RWPE2 (cell line): ENCODE measurements around the gene CROCC2.

Experiments used
- ATAC-seq: fragments of 200-7000 bp; cut with Tn5 transposase; 3 replicates; pipeline ENCODE4 v1.9.1; 2021; ENCODE audit warnings: low read depth
- DNase-seq: peaks from one replicate; pipeline ENCODE4 v3.0.0-alpha.2; 2020; ENCODE audit warnings: low spot score
- H3K27ac ChIP-seq: fragments of 450-650 bp; 2 replicates; pipeline ENCODE4 v1.5.1; 2017; ENCODE audit warnings: mild to moderate bottlenecking; ENCODE audit not compliant: poor library complexity, severe bottlenecking
- H3K27me3 ChIP-seq: fragments of 250-450 bp; sonication (Bioruptor Pico); 2 replicates; pipeline ENCODE4 v1.5.1; 2021; ENCODE audit warnings: mild to moderate bottlenecking, moderate library complexity; ENCODE audit not compliant: insufficient read depth, poor library complexity, severe bottlenecking
- H3K36me3 ChIP-seq: fragments of 250-450 bp; sonication (Bioruptor Pico); 2 replicates; pipeline ENCODE4 v1.5.1; 2020; ENCODE audit warnings: low read depth, mild to moderate bottlenecking, moderate library complexity
- H3K4me1 ChIP-seq: fragments of 250-450 bp; sonication (Bioruptor Pico); 2 replicates; pipeline ENCODE4 v1.5.1; 2021; ENCODE audit warnings: mild to moderate bottlenecking, moderate library complexity; ENCODE audit not compliant: insufficient read depth, poor library complexity, severe bottlenecking
- H3K4me3 ChIP-seq: fragments of 250-450 bp; sonication (Bioruptor Pico); 2 replicates; pipeline ENCODE4 v1.5.1; 2021; ENCODE audit warnings: mild to moderate bottlenecking, moderate library complexity; ENCODE audit not compliant: severe bottlenecking
- H3K9me3 ChIP-seq: fragments of 250-450 bp; sonication (Bioruptor Pico); 2 replicates; pipeline ENCODE4 v1.5.1; 2021; ENCODE audit warnings: mild to moderate bottlenecking, moderate library complexity; ENCODE audit not compliant: severe bottlenecking
- TF ChIP-seq, protein P1 (sequence below): fragments of 450-650 bp; IDR thresholded peaks from one replicate; pipeline ENCODE4 v1.5.1; 2017; ENCODE audit warnings: mild to moderate bottlenecking, moderate library complexity; ENCODE audit not compliant: poor library complexity, severe bottlenecking

The CROCC2 gene

DNA sequence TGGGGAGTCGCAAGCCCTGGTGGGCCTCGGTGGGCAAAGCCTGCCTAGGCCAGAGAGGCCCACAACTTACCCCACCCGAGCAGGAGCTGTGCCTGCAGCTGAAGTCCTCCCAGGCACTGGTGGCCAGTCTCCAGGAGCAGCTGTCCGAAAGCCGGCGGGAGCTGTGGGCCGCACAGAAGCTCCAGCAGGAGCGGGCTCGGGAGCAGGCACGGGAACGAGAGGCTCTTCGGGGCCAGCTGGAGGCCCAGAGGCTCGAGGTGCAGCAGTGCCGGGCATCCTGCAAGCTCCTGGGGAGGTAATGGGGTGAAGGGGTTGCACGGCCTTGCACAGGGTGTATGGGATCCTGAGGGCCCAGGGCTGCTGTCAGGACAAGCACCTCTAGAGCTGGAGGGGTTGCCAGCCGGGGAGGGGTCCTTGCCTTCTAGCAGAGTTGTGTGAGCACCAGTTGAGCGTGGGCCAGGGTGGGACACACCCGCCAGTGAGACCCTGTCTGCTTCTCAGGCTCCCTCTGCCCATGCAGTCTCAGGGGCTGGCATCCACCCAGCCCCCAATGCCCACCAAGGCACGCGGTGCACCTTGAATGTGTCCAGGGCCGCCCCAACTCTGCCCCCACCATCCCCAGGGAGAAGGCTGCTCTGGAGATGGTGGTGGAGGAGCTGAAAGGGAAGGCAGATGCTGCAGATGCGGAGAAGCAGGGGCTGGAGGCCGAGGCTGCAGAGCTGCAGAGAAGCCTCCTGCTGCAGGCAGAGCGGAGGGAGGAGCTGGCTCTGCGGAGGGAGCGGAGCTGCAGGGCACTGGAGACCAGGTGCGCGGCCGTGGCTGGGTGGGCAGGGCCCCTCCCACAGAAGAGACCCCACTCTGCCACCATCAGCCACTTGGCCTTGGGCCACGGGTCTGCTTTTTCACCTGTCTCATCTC lies 27.2 kb downstream of the CROCC2 start:
- TF ChIP-seq, protein P1, sequence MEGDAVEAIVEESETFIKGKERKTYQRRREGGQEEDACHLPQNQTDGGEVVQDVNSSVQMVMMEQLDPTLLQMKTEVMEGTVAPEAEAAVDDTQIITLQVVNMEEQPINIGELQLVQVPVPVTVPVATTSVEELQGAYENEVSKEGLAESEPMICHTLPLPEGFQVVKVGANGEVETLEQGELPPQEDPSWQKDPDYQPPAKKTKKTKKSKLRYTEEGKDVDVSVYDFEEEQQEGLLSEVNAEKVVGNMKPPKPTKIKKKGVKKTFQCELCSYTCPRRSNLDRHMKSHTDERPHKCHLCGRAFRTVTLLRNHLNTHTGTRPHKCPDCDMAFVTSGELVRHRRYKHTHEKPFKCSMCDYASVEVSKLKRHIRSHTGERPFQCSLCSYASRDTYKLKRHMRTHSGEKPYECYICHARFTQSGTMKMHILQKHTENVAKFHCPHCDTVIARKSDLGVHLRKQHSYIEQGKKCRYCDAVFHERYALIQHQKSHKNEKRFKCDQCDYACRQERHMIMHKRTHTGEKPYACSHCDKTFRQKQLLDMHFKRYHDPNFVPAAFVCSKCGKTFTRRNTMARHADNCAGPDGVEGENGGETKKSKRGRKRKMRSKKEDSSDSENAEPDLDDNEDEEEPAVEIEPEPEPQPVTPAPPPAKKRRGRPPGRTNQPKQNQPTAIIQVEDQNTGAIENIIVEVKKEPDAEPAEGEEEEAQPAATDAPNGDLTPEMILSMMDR = no peak
- Histone ChIP-seq H3K4me1 (no peaks in the 10 kb centered on the region), H3K27ac (no peak overlapping the region), H3K36me3 (no peaks in the 10 kb centered on the region), H3K27me3 (no peaks in the 10 kb centered on the region), H3K4me3 (no peak overlapping the region), H3K9me3 (peaks cover 2% of the 10 kb centered on the region)
- no peak for ATAC-seq
- peak; percentile 60 for DNase-seq

DNA sequence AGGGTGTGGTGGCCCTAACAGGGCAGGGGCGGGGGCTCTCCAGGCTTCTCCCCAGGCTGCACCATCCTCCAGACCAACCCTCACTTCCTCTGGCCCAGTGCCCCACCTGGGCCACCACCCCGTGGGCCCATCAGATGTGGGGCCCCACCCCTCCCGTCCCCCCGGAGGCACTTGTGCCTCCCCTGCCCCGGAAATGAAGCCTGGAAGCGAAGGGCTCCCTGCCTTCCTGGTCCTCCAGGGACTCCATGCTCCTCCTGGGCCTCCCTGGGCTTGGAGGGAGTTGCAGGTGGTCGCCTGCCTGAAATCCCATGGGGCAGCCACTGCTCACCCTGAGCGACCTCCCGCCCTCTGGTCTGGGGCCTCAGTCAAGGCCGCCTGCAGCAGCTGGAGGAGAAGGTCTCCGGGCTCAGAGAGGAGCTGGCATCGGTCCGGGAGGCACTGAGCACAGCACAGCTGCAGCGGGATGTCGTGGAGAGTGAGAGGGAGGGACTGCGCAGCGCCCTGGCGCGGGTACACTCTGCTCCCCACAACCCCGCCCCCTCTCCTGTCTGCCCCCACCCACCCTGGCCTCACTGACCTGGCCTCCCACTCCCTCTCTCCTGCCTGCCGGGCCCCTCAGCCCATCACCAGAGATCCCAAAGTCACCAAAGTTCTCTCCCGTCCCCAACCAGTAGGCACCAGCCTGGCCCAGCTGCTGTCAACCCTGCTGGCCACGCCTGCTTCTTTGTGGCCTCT lies 28.0 kb downstream of the CROCC2 start:
- DNase-seq (no peak), ATAC-seq (no peak; the same call in 2 of the 3 replicates)
- TF ChIP-seq, protein P1 = no peak
- no peaks in the 10 kb centered on the region for H3K4me1 ChIP-seq
- peaks cover 5% of the 10 kb centered on the region for H3K9me3 ChIP-seq
- no peak overlapping the region for H3K4me3 ChIP-seq
- H3K36me3 ChIP-seq = no peaks in the 10 kb centered on the region
- H3K27ac ChIP-seq = no peak overlapping the region
- H3K27me3 ChIP-seq = no peaks in the 10 kb centered on the region

DNA sequence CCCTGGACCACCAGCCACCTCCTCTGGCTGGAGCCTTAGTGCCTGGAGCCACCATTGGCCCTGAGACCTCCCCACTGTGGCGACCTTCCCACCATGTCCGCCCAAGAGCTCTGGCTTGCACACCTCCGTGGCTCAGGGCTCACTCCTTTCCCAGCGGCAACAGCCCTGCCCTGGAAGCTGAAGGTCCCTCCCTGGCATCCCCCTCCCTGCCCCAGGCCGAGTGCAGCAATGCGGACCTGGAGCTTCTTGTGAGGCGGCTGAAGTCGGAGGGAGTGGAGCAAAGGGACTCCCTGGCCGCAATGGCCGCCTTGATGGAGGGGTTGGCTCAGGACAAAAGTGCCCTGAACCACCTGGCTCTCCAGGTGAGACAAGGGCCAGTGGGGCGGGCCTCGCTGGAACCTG lies 28.6 kb downstream of the CROCC2 start:
- no peaks in the 10 kb centered on the region for H3K36me3 ChIP-seq
- peaks cover 5% of the 10 kb centered on the region for H3K9me3 ChIP-seq
- ATAC-seq (no peak), DNase-seq (peak; percentile 57)
- no peak overlapping the region for H3K4me3 ChIP-seq
- H3K27me3 ChIP-seq = peaks cover 3% of the 10 kb centered on the region
- TF ChIP-seq, protein P1 = no peak
- H3K27ac ChIP-seq = no peak overlapping the region
- no peaks in the 10 kb centered on the region for H3K4me1 ChIP-seq

DNA sequence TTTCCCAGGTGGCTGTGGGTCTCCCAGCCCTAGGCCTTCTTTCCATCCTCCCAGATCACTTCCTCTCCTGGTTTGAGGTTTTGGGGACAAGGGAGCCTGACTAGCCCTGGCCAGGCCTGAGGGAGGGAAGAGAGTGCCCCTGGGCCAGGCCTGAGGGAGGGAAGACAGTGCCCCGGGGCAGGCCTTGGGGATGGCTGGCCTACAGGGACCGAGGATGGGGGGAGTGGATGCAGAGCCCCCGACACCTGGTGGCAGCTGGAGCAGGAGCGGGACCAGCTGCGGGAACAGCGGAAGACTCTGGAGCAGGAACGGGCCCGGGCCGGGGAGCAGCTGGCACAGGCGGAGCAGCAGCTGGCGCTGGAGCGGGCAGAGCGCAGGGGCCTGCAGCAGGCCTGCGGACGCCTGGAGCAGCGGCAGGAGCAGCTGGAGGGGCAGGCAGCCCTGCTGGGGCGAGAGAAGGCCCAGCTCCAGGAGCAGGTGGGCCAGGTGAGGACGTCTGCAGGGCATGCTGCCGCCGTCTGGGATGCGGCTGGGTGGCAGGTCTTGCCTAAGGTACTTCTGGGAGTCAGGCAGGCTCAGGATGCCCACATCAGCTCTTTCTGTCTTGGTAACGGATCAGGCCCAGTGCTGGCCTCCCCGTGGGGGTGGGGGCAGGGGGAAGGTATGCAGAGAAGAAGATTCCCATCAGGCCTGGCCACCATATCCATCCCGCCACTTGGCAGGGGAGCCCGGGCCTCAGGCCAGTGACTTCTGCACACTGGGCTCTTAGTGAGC lies 29.2 kb downstream of the CROCC2 start:
- H3K4me1 ChIP-seq = no peaks in the 10 kb centered on the region
- H3K9me3 ChIP-seq = peaks cover 5% of the 10 kb centered on the region
- no peak overlapping the region for H3K4me3 ChIP-seq
- H3K36me3 ChIP-seq = no peaks in the 10 kb centered on the region
- ATAC-seq = no peak
- peaks cover 5% of the 10 kb centered on the region for H3K27me3 ChIP-seq
- H3K27ac ChIP-seq = no peak overlapping the region
- TF ChIP-seq, protein P1 = no peak
- DNase-seq = peak; percentile 55
